Stimulated activated CD8-positive, alpha-beta memory T cell treated with anti-CD3 and anti-CD28 coated beads, Interleukin-15, amount 100 ng/mL, for 4 hours (primary cell): ENCODE results near the gene PLAGL1.
A peak's percentile ranks its signal among the peaks of the same experiment; 100 is the strongest.
"Not testable (repeated sequence)": the region's sequence is repeated elsewhere in the genome, so short reads cannot be mapped to it uniquely, and the experiment has no call there.

ENCODE experiments used
- DNase-seq, 2 donors: peaks; one replicate each; pipeline ENCODE4 v3.0.0-alpha.2; 2020; ENCODE audit warnings: low read depth in 2 of 2

Gene PLAGL1

DNA sequence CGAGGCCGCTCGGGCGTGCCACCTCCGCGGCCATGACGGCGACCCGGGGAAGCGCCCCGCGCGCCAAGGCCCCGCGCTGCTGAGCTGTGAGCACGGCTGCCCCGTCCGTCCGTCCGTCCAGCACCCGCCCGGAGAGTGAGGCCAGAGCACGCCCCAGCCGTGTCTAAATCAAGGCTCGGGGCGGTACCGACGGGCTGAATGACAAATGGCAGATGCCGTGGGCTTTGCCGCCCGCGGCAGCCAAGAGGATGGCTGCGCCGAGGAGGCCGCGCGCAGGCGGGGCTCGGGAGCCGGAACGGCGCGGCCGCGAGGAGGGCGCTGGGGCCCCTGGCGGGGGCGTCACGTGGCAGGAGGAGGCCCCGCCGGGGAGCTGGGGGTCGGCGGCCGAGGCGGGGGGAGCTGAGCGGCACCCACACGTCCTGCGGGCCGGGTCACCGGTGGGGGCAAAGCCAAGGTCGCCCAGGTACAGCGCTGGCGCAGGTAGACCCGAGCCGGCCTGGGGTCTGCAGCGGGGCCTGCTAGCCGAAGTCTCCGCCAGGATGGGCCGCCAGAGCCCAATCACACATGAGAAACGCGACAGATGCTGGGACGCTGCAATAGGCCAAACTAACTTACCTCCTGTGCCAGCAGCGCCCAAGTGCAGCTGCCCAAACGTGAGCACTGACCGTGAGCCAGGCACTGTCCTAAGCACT is at the start of gene PLAGL1:
PLAGL1 (minus strand) TSS at position 140 of the 692 bp plus-strand sequence. CDS start 60,123 bp downstream, outside the sequence.
- no peak for DNase-seq

DNA sequence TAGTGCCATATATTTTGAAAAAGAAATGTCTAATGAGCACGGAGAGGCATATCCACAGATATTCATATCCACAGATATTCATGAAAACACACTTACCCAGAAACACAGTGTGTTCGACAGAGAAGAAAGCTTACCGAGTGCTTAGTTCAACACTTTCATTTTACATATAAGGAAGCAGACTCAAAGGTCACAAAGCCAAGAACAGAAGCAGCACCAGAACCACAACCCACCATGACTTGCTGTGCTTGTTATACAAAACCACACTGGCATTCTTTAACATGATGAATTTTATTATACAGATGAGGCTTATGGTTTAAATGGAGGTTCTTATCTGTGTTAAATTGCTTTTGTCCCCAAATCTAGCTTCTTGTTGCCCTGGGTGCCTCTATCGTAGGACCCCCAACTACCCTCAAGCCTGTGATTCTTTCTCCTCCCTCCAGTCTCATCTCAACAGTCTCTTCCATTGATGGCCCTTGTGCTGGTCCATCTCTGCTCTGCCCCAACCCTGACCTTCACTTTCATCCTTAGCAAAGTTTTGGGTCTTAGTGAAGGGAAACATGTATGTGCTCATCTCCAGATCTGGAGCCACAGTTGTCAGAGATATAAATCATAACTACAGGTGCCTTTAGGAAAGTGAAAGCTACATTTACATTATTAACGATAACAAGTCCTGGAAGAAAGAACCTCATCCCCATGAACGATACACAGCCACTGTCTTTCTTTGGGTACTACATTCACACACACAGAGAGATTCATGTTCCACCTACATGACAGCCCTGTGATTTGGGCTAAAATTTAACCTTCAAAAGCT is 47.3 kb upstream of the PLAGL1 start:
- peak in 1 of 2 donors; percentile 27 for DNase-seq

DNA sequence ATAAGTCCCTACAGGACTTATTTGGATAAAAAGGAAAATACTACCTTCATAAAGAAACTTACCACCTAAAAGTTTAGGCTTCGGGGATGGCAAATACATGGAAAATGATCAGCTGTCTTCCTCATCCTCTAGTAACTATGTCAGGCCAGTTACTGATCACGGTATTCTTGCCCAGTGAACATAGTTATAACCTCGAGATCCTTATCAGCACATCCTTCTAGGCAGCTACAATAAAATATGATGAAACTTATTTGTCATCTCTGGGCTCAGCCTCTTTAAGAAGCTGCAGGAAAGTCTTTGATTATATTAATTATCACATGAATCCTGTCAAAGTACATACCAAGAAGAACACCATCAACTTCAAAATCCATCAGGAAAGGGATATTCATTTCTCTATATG is 45.5 kb upstream of the PLAGL1 start:
- no peak for DNase-seq

- DNase-seq = no peak
Observed at GRCh38 chr6:144052488-144052887, 44.4 kb upstream of the PLAGL1 start.

DNA sequence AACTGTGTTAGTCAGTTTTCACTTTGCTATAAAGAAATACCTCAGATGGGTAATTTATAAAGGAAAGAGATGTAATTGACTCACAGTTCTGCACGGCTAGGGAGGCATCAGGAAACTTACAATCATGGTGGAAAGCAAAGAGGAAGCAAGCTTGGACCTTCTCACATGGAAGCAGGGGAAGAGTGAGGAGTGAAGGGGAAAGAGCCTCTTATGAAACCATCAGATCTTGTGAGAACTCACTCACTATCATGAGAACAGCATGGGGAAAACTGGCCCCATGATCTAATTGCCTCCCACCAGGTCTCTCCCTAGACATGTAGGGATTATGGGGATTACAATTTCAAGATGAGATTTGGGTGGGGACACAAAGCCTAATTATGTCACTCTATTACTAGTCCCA is 41.3 kb upstream of the PLAGL1 start:
- DNase-seq = no peak

DNA sequence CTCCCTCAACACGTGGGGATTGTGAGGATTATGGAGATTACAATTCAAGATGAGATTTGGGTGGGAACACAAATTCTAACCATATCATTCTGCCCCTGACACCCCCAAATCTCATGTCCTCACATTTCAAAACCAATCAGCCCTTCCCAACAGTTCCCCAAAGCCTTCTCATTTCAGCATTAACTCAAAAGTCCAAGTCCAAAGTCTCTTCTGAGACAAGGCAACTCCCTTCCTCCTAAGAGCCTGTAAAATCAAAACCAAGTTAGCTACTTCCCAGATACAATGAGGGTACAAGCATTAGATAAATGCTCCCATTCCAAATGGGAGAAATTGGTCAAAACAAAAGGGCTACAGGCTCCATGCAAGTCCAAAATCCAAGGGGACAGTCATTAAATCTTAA is 39.6 kb upstream of the PLAGL1 start:
- DNase-seq = no peak

DNA sequence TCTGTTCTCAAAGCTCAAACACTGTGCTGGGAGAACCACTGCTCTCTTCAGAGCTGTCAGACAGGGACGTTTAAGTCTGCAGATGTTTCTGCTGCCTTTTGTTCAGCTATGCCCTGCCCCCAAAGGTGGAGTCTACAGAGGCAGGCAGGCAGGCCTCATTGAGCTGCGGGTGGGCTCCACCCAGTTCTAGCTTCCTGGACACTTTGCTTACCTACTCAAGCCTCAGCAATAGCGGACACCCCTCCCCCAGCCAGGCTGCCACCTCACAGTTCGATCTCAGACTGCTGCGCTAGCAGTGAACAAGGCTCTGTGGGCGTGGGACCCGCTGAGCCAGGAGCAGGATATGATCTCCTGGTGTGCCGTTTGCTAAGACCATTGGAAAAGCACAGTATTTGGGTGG is 38.6 kb upstream of the PLAGL1 start:
- DNase-seq = not testable (repeated sequence)

- not testable (repeated sequence) for DNase-seq
Observed at GRCh38 chr6:144044989-144045388, 36.9 kb upstream of the PLAGL1 start.

DNA sequence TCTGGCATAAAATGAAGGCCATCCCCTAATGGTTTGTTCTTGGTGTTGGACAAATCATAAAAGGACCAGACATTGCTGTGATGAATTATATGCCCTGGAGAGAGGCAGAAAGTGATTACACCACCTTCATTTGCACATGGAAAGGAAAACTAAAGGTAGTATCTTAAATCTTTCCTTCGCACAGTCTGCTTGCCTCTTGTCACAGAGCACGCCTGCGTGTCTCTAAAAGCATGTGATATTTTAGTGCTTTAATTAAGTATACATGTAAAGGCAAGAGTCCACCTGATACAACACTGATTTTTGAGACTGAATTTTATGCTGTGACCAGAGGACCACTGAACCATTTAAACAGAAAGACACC is 28.8 kb upstream of the PLAGL1 start:
- DNase-seq = no peak

DNA sequence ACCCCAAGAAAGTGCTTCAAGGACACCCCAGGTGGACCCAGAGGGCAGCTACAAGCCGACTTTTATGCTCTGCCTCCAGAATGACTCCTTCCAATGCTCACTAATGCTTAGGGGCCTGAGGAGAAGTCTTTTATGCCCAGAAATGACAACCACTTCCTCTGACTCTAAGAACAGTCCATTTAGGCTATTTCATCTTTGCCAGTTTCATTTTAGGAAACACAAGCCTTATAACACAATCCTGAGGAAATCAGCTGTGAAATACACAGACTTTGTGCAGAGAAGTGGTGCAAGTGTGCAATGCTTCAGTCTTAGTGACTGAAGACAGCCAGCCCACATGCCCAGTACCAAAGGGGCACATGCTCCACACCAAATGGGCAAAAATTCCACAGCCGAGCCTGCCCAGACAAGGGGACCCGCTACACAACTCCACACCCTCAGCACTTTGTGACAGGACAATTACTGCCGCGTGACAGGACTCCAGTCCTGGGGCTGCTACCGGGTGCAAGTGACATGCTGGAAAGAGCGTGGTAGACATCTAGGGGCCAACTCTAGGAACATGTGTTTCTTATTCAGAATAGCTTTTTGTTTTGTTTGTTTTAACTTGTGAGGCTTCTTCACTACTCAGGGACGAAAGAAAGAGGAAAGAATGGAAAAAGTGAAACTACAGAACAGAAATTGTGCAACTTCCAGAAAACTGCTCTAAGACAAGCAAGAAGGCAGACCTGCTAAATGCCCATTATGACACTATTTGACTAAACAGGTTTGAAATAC is 28.2 kb upstream of the PLAGL1 start:
- DNase-seq = no peak

GRCh38 chr6:144035416-144035815 is 27.4 kb upstream of the PLAGL1 start:
- DNase-seq = no peak

GRCh38 chr6:144033816-144034735 is 26.0 kb upstream of the PLAGL1 start:
- no peak for DNase-seq

DNA sequence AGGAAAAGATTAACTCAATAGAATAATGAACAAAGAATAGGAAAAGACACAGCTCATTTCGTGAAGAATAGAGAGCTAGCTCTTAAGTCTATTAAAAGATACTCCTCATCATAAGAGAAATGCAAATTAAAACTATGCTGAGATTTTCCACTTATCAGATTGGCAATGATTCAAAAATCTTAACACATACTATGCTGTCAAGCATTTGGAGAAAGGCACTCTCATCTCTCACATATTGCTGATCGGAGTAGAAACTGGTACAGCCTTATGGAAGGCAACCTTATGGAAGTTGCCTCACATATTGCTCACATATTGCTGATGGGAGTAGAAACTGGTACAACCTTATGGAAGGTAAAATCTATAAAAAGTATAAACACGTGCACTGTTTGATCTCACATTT is 21.4 kb upstream of the PLAGL1 start:
- DNase-seq = no peak

GRCh38 chr6:144027932-144028587 is 20.0 kb upstream of the PLAGL1 start:
- DNase-seq = no peak

DNA sequence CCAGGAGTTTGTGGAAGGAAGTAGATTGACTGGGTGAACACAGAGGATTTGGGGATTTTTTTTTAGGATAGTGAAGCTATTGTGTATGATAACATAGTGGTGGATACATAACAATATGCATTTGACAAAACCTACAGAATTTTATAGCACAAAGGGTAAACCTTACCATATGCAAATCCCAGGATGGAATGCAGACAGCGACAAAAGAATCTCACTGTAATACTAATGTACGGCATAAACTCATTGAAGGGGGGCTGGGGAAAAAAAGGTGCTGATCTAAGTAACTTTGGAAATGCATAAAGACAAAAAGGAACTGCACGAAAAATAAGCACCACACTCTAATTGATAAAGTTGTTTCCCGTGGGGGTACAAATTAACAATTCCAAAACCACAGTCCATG is 15.2 kb upstream of the PLAGL1 start:
- no peak for DNase-seq

GRCh38 chr6:144019929-144020328 is 11.9 kb upstream of the PLAGL1 start:
- no peak for DNase-seq

DNA sequence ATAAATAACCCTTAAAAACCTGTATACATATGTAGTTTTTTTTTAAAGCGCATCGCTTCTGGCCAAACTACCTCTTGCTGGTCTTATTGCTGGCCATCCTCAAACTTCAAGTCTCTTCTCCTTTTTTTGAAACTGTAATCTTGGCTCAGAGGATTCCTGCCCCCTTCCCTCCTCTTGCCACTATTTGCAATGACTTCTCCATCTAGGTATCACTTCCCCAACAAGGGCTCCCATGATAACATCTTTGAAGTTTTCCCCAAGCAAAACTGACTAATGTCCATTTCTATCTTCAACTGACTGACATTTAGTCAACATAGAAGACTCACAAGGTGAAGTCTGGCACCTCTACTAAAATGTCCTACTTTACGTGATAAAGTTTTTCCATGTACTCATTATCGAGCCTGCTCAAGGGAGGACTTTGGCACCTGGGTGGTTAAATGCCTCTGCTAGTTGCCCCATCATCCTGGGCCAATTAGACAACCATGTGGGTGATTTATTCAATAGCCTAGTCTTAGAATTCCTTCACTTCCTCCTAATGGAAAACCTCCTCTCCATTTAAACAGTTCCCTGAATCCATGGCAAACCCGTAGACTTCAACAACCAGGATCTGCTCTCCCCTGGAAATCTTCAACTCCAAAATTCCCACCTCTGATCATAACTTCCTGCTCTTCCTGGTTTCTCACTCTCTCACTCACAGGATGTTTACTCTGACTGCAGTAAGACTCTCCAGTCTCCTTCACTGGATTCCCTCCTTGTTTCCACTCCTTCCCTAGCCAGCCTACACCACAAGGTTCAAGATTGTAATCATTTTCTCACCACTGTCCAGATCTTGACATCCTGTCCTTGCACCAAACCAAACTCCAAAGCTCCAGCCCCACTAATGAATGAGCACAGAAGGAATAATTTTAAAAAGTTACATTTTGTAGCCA is 9.4 kb upstream of the PLAGL1 start:
- DNase-seq = no peak

DNA sequence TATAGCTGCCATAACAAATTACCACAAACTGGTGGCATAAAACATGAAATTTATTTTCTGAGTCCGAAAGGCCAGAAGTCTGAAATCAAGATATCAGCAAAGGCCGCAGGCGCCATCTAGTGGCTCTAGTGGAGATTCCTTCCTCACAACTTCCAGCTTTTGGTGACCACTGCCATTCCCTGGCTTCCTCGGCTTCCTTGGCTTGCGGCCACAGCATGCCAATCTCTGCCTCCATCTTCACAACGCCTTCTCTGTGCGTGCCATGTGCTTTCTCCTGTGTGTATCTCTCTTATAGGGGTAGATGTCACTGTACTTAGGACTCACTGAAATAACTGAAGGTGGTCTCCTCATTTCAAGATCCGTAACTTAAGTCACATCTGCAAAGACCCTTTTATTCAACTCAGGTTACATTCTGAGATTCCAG is 5.4 kb upstream of the PLAGL1 start:
- DNase-seq = peak in 1 of 2 donors; percentile 25

DNA sequence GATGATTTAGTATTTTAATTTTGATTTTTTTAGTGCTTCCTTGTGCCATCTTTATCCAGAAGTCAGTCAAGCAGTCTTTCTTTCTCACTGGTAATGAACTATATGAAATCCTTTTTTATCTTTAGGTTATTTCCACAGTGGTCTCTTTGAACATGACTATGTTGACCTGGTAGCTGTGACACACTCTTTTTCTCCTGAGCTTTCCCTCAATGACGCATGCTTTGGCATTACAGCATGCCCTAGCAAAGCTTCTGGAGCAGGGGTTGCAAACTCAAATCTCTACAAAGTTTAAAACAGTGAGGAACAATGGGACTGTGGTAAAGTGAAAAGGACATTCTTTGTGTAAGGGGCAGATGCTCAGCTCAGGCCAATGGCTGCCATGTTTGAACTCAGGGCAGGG is 4.5 kb upstream of the PLAGL1 start:
- DNase-seq = no peak

DNA sequence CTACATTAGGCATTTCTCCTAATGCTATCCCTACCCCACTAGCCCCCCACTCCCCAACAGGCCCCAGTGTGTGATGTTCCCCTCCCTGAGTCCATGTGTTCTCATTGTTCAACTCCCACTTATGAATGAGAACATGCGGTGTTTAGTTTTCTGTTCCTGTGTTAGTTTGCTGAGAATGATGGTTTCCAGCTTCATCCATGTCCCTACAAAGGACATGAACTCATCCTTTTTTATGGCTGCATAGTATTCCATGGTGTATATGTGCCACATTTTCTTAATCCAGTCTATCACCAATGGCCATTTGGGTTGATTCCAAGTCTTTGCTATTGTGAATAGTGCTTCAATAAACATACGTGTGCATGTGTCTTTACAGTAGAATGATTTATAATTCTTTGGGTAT is 1.6 kb upstream of the PLAGL1 start:
- DNase-seq = not testable (repeated sequence)
